K562 (cell line): ENCODE measurements around the gene LAMB1. TPM values are rescaled to one million over a fixed set of nuclear protein-coding genes. Genes with fewer than 3 reads are reported as not detected.

Source experiments
- ATAC-seq: fragments of 200-7000 bp; cut with Tn5 transposase; 3 replicates; pipeline ENCODE4 v1.9.1; 2020; ENCODE audit warnings: moderate library complexity
- BruUV-seq: library from RNA; stranded (reverse); fragments of 400-500 nt; replicated peaks from 2 replicates; lab custom pipeline; 2021; lab: Mats Ljungman, UMichigan
- CTCF ChIA-PET: fragments of 300-600 bp; formaldehyde crosslinking; extraction: SDS; loops from one replicate; lab custom pipeline; 2021; ENCODE audit warnings: low intra/inter-chr PET ratio; lab: Yijun Ruan, JAX
- POLR2A ChIA-PET: fragments of 300-600, 350-650 bp; sonication (Branson Sonifier 250); formaldehyde crosslinking; extraction: SDS; loops from one replicate; lab custom pipeline; 2021; ENCODE audit warnings: antibody characterized with exemption, inconsistent platforms; lab: Yijun Ruan, JAX
- DNase-seq, 4 experiments: peaks; one replicate each; pipeline versions ENCODE4 v3.0.0 to v3.0.0-alpha.2; 2011 to 2018; ENCODE audit warnings: low spot score in 3 of 4, mixed read lengths in 3 of 4; ENCODE audit errors: extremely low read depth in 1 of 4
- FAIRE-seq: peaks from 2 replicates; lab custom pipeline; 2011; peaks lifted over from hg19 to GRCh38; lab: Jason Lieb, UNC
- H2AFZ ChIP-seq: 2 replicates; pipeline ENCODE4 v1.6.0; 2011; ENCODE audit warnings: low read depth, low read length, control low read depth, inconsistent platforms
- H3K27ac ChIP-seq: fragments of 200-600 bp; 3 replicates; pipeline ENCODE4 v1.8.0; 2011; ENCODE audit warnings: low read depth, mild to moderate bottlenecking, control low read depth, inconsistent platforms, low read length, moderate library complexity, mixed read lengths; ENCODE audit errors: extremely low read depth
- H3K27me3 ChIP-seq, 2 experiments: fragments of 300-600 bp in 1 of 2; 2 replicates in 1 of 2; 3 replicates in 1 of 2; pipeline versions ENCODE4 v1.6.0 to v1.8.0; 2011; ENCODE audit warnings: inconsistent platforms in 2 of 2, low read length in 2 of 2, mild to moderate bottlenecking in 1 of 2, mixed read lengths in 1 of 2, moderate library complexity in 1 of 2; ENCODE audit not compliant: control insufficient read depth in 2 of 2, insufficient read depth in 2 of 2
- H3K36me3 ChIP-seq: fragments of 300-600 bp; 3 replicates; pipeline ENCODE4 v1.8.0; 2011; ENCODE audit warnings: mild to moderate bottlenecking, low read length, inconsistent platforms; ENCODE audit not compliant: control insufficient read depth, insufficient read depth
- H3K4me1 ChIP-seq, 2 experiments: fragments of 200-600 bp in 1 of 2; replicated peaks in 1 of 2; 2 replicates in 1 of 2; 3 replicates in 1 of 2; pipeline versions ENCODE4 v1.5.1 to v1.8.0; 2011; ENCODE audit warnings: inconsistent platforms in 2 of 2, low read length in 2 of 2, mild to moderate bottlenecking in 1 of 2, mixed read lengths in 1 of 2, moderate library complexity in 1 of 2; ENCODE audit not compliant: control insufficient read depth in 2 of 2, insufficient read depth in 2 of 2
- H3K4me2 ChIP-seq: 2 replicates; pipeline ENCODE4 v1.6.1; 2011; ENCODE audit warnings: low read length, control low read depth, inconsistent platforms, mixed read lengths; ENCODE audit not compliant: insufficient read depth
- H3K4me3 ChIP-seq: fragments of 200-600 bp; sonication (generic), shearing (Covaris generic); 2 replicates; pipeline ENCODE4 v1.5.1; 2016; ENCODE audit warnings: control low read depth, inconsistent platforms
- H3K79me2 ChIP-seq: fragments of 200-600 bp; 3 replicates; pipeline ENCODE4 v1.8.0; 2011; ENCODE audit warnings: low read length, inconsistent platforms; ENCODE audit not compliant: control insufficient read depth, insufficient read depth
- H3K9ac ChIP-seq, 2 experiments: 2 replicates each; pipeline versions ENCODE4 v1.6.0 to v1.6.1; 2011; ENCODE audit warnings: low read depth in 2 of 2, low read length in 2 of 2, control low read depth in 1 of 2, inconsistent platforms in 1 of 2, mild to moderate bottlenecking in 1 of 2, mixed read lengths in 1 of 2; ENCODE audit not compliant: insufficient read depth in 1 of 2
- H3K9me1 ChIP-seq: one replicate; pipeline ENCODE4 v1.6.0; 2011; ENCODE audit warnings: inconsistent platforms, mild to moderate bottlenecking, low read length, moderate library complexity; ENCODE audit not compliant: control insufficient read depth, insufficient read depth
- H3K9me3 ChIP-seq: replicated peaks from 2 replicates; pipeline ENCODE4 v1.5.1; 2011; ENCODE audit warnings: low read depth, low read length, inconsistent platforms; ENCODE audit not compliant: control insufficient read depth, insufficient read depth
- H4K20me1 ChIP-seq: replicated peaks from 2 replicates; pipeline ENCODE4 v1.6.1; 2011; ENCODE audit warnings: low read length, inconsistent platforms, mixed read lengths; ENCODE audit not compliant: control insufficient read depth, insufficient read depth
- ATF1 ChIP-seq, 2 experiments: fragments of 450-650 bp in 1 of 2; IDR thresholded peaks; 2 replicates each; pipeline ENCODE4 v1.6.1; 2016; ENCODE audit warnings: missing compliant biosample characterization in 1 of 2, missing genetic modification characterization in 1 of 2
- CBFB ChIP-seq: sonication (generic); formaldehyde crosslinking; IDR thresholded peaks from 2 replicates; pipeline ENCODE4 v1.4.0; 2020; ENCODE audit warnings: mild to moderate bottlenecking, missing genetic modification reagents
- CHD4 ChIP-seq: fragments of 200-600 bp; sonication (generic); IDR thresholded peaks from 3 replicates; pipeline ENCODE4 v1.6.1; 2012; ENCODE audit warnings: low read depth, mild to moderate bottlenecking, mixed read lengths, low read length, inconsistent platforms; ENCODE audit not compliant: insufficient read depth, insufficient replicate concordance, poor library complexity, severe bottlenecking
- DNMT1 ChIP-seq: fragments of 450-650 bp; IDR thresholded peaks from 2 replicates; pipeline ENCODE4 v1.6.1; 2016; ENCODE audit warnings: antibody characterized with exemption, mild to moderate bottlenecking
- NR2C1 ChIP-seq, 2 experiments: fragments of 450-650 bp; IDR thresholded peaks; 2 replicates each; pipeline ENCODE4 v1.6.1; 2017; ENCODE audit warnings: mild to moderate bottlenecking in 2 of 2, antibody characterized with exemption in 1 of 2, inconsistent platforms in 1 of 2, missing compliant biosample characterization in 1 of 2, missing genetic modification characterization in 1 of 2
- NR2F6 ChIP-seq: fragments of 450-650 bp; formaldehyde crosslinking; IDR thresholded peaks from 2 replicates; pipeline ENCODE4 v1.4.0; 2020; ENCODE audit warnings: mild to moderate bottlenecking
- RBM15 ChIP-seq: fragments of 200-400 bp; formaldehyde crosslinking; IDR thresholded peaks from 2 replicates; pipeline ENCODE4 v1.6.1; 2018; ENCODE audit warnings: mild to moderate bottlenecking, low read length, moderate library complexity; ENCODE audit not compliant: insufficient read depth
- THRAP3 ChIP-seq: fragments of 450-650 bp; IDR thresholded peaks from 2 replicates; pipeline ENCODE4 v1.6.1; 2016; ENCODE audit warnings: mild to moderate bottlenecking, inconsistent platforms, borderline replicate concordance
- ZNF239 ChIP-seq: fragments of 250-450 bp; sonication (Bioruptor Pico); IDR thresholded peaks from 2 replicates; pipeline ENCODE4 v1.4.0; 2020; ENCODE audit warnings: mild to moderate bottlenecking
- ZNF253 ChIP-seq: fragments of 250-450 bp; sonication (Bioruptor Pico); conservative IDR thresholded peaks from 2 replicates; pipeline ENCODE4 v1.6.1; 2021; ENCODE audit warnings: mild to moderate bottlenecking
- ZNF3 ChIP-seq: fragments of 250-450 bp; sonication (Bioruptor Pico); IDR thresholded peaks from 2 replicates; pipeline ENCODE4 v1.5.0; 2021; ENCODE audit warnings: mild to moderate bottlenecking, moderate library complexity
- WGBS: fragments of 100-300 bp; shearing (Covaris generic); methylation state at CpG from one replicate; pipeline ENCODE4 v1.1.6; 2016; ENCODE audit warnings: low coverage, mixed read lengths; ENCODE audit not compliant: insufficient coverage; ENCODE audit errors: missing lambda C conversion rate; 5-methylcytosine and 5-hydroxymethylcytosine counted together
- in situ Hi-C: fragments of 300-500 bp; cut with MboI; formaldehyde crosslinking; loops from 4 replicates; pipeline ENCODE4 v1.15.0; 2018; ENCODE audit warnings: inconsistent platforms, mixed read lengths
- intact Hi-C: fragments of 100-400 bp; cut with micrococcal nuclease; formaldehyde crosslinking; loops from 2 replicates; pipeline ENCODE4 v1.14.2; 2022
- polyA plus RNA-seq, 8 experiments: library from polyadenylated mRNA; depleted of rRNA in 4 of 8; stranded (reverse) in 5 of 8; unstranded in 3 of 8; fragments of >200 nt; fragmentation: Nextera tagmentation in 2 of 8; fragmentation: Illumina TruSeq in 1 of 8; extraction: Ambion mirVana in 2 of 8; extraction: Trizol in 1 of 8; gene quantifications; 2 replicates each; pipeline versions ENCODE4 v1.2.1 to v1.2.3, GENCODE V29; 2011 to 2014; ENCODE audit warnings: inconsistent platforms in 1 of 8, missing spikeins in 1 of 8
- total RNA-seq, 7 experiments: library from RNA; depleted of rRNA in 6 of 7; stranded (reverse); fragments of >200 nt in 6 of 7; fragmentation: Illumina TruSeq in 2 of 7; extraction: Trizol in 2 of 7; gene quantifications; 2 replicates each; pipeline versions ENCODE4 v1.2.1 to v1.2.3, GENCODE V29; 2011 to 2021; ENCODE audit warnings: low replicate concordance in 1 of 7

The LAMB1 gene
- total and polyA plus RNA-seq, 9 of the 15 experiments (the other 6 are each of a cell fraction or from before 2014, with no cell fraction given): 6.0 to 17.7 (median 12.3) TPM

DNA sequence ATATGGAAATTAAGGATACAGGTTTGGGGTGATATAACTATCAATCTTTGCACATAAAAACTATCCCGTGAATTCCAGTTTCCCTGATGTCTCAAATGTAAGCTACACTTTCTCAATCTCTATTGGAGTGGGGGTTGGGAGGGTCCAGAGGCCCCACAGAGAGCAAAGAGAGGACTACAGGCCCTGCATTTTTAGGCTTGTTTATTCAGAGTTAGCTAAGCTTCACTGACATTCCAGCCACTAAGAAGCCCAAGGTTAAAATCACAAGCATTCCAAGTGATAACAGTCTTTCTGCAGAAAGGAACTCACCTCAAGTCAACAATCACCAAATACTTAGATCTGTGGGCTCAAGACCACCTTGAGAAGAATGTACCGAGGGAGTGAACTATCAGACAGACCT, 31.6 kb upstream of the LAMB1 start:
- Histone ChIP-seq H3K9ac (no peak overlapping the region), H3K27ac (no peak overlapping the region), H3K9me3 (no peaks in the 10 kb centered on the region), H3K4me1 (peaks cover 6 to 12% of the 10 kb centered on the region in 2 experiments; a peak in 4 of 5 replicates), H2AFZ (no peak overlapping the region), H3K4me2 (no peak overlapping the region), H3K36me3 (no peaks in the 10 kb centered on the region), H3K9me1 (no peaks in the 10 kb centered on the region), H3K27me3 (no peaks in the 10 kb centered on the region), H3K4me3 (no peak overlapping the region), H4K20me1 (no peaks in the 10 kb centered on the region), H3K79me2 (no peaks in the 10 kb centered on the region)
- ATAC-seq (no peak), DNase-seq (no peak), FAIRE-seq (no peak)
- TF ChIP-seq ZNF239 (no peak), NR2C1 (IDR thresholded peaks at IDR 0.05) (no peak), NR2C1 (tag; IDR thresholded peaks at IDR 0.05) (no peak), CHD4 (no peak), ZNF3 (CRISPR knock-in tag) (no peak), NR2F6 (no peak), ZNF253 (CRISPR knock-in tag) (no peak), RBM15 (no peak), CBFB (no peak), ATF1 (CRISPR knock-in tag; IDR thresholded peaks at IDR 0.05) (no peak), ATF1 (tag; IDR thresholded peaks at IDR 0.05) (no peak), THRAP3 (no peak), DNMT1 (no peak)
- ChIA-PET CTCF (no interaction called here), POLR2A (interaction anchor here (0.6 to 2.2 kb wide), 2 partner anchors 12 to 20 kb away, joined by 3 to 6 read pairs; no protein-coding TSS in a partner anchor)
- WGBS: 53% methylated on average over 2 of the region's 2 CpGs
- no TSS peak for BruUV-seq
- intact Hi-C loops: loop anchor here (2.0 kb wide), 1 partner anchor 26 kb away; no protein-coding TSS in a partner anchor
- in situ Hi-C loops: no loop called here
